Gastrocnemius medialis (tissue), 4 donors: ENCODE data around the gene SLC16A7.

Experiments
- CTCF ChIP-seq, 5 experiments: fragments of 450-650 bp in 3 of 5; fragments of 200-600 bp in 2 of 5; sonication (generic) in 2 of 5; IDR thresholded peaks in 4 of 5; conservative IDR thresholded peaks in 1 of 5; 1 replicate in 4 of 5; 2 replicates in 1 of 5; pipeline ENCODE4 v1.5.1; 2016 to 2019; ENCODE audit warnings: antibody characterized with exemption in 5 of 5, mild to moderate bottlenecking in 3 of 5, moderate library complexity in 3 of 5
- POLR2A ChIP-seq, 2 donors: fragments of 450-650 bp; IDR thresholded peaks; one replicate each; pipeline ENCODE4 v1.6.1; 2017; ENCODE audit warnings: antibody characterized with exemption in 2 of 2, mild to moderate bottlenecking in 2 of 2, moderate library complexity in 2 of 2

- TF ChIP-seq CTCF (IDR thresholded peaks at IDR 0.05 in 4 of 5, conservative IDR thresholded peaks at IDR 0.05 in 1 of 5) (no peak), POLR2A (IDR thresholded peaks at IDR 0.05) (no peak)
Observed at GRCh38 chr12:59737725-59738463, 142.1 kb downstream of the SLC16A7 start.
